H1 (cell line): ENCODE measurements around the gene SCNN1B. TPM values are rescaled to one million over a fixed set of nuclear protein-coding genes. Genes with fewer than 3 reads are reported as not detected.

Source experiments
- JUND ChIP-seq: IDR thresholded peaks from 2 replicates; pipeline ENCODE4 v1.6.1; 2011; ENCODE audit warnings: mild to moderate bottlenecking, improper control_type of control experiment, low read length
- NANOG ChIP-seq: IDR thresholded peaks from 2 replicates; pipeline ENCODE4 v1.6.1; 2011; ENCODE audit warnings: low read length, low read depth, mild to moderate bottlenecking, inconsistent platforms; ENCODE audit not compliant: insufficient read depth, poor library complexity, severe bottlenecking
- PHF8 ChIP-seq: fragments of 200-600 bp; sonication (generic); conservative IDR thresholded peaks from 2 replicates; pipeline ENCODE4 v1.7.1; 2012; ENCODE audit warnings: low read depth, mild to moderate bottlenecking, inconsistent platforms, low read length, moderate library complexity
- SIX5 ChIP-seq: IDR thresholded peaks from 2 replicates; pipeline ENCODE4 v1.6.1; 2011; ENCODE audit warnings: mild to moderate bottlenecking, low read depth, low read length
- SP2 ChIP-seq: IDR thresholded peaks from 2 replicates; pipeline ENCODE4 v1.6.1; 2012; ENCODE audit warnings: mild to moderate bottlenecking, low read length, inconsistent platforms
- polyA plus RNA-seq, 7 experiments: library from polyadenylated mRNA; depleted of rRNA in 3 of 7; stranded (reverse) in 5 of 7; unstranded in 2 of 7; fragments of >200 nt in 5 of 7; fragments of 200-250 nt in 2 of 7; gene quantifications; 1 replicate in 5 of 7; 2 replicates in 1 of 7; 4 replicates in 1 of 7; pipeline versions ENCODE4 v1.2.1 to v1.2.3, GENCODE V29; 2011 to 2013; ENCODE audit warnings: missing spikeins in 2 of 7, mixed read lengths in 2 of 7
- total RNA-seq: library from RNA; stranded (reverse); fragmentation: NEBNext Ultra II Directional; extraction: Animal tissue kit (Norgen Biotek cat#: 25700); gene quantifications from 2 replicates; pipeline ENCODE4 v1.2.1, GENCODE V29; 2021

Gene SCNN1B
- total and polyA plus RNA-seq, 2 of the 8 experiments (the other 6 are each of a cell fraction or from before 2014, with no cell fraction given), result 0.20 to 0.95 TPM

DNA sequence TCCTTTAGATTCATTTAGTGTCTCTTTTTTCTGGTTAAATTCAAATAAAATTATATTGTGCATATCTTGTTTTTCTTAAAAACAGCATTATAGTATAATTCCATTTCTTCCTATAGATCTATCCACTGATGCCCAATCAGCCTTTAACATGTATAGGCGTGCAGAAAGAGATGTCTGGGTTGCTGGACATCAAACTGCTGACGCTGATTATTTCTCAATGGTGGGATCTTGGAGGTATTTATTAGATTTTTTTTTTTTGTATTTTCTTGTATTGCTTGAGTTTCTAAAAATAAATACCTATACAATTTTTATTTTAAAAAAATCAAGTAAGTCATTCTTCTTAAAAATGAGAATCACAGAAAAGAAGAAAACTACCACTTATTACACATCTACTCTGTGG lies 100.0 kb downstream of the SCNN1B start (continued):
- TF ChIP-seq JUND (no peak), PHF8 (no peak), SP2 (no peak), SIX5 (no peak), NANOG (no peak)
